Ishikawa (cell line): ENCODE results near the gene LGI4.

Experiments used
- CEBPB ChIP-seq: IDR thresholded peaks from 2 replicates; pipeline ENCODE4 v1.6.1; 2012
- EP300 ChIP-seq: IDR thresholded peaks from 2 replicates; pipeline ENCODE4 v1.6.1; 2012; ENCODE audit warnings: borderline replicate concordance
- NFIC ChIP-seq: IDR thresholded peaks from 2 replicates; pipeline ENCODE4 v1.6.1; 2012
- RAD21 ChIP-seq: IDR thresholded peaks from 2 replicates; pipeline ENCODE4 v1.6.1; 2012; ENCODE audit warnings: low read depth
- YY1 ChIP-seq: IDR thresholded peaks from 2 replicates; pipeline ENCODE4 v1.6.1; 2012; ENCODE audit warnings: low read depth
- ZBTB7A ChIP-seq: IDR thresholded peaks from 2 replicates; pipeline ENCODE4 v1.6.1; 2012; ENCODE audit warnings: low read depth

GRCh38 chr19:35125270-35125717 lies 9.6 kb downstream of the LGI4 start:
- TF ChIP-seq EP300 (no peak), RAD21 (no peak), CEBPB (no peak), ZBTB7A (no peak), YY1 (no peak), NFIC (no peak)
